Medulla oblongata (tissue), 1 donor: ENCODE measurements around the gene RPRD1A.
"Not testable (repeated sequence)": the region's sequence is repeated elsewhere in the genome, so short reads cannot be mapped to it uniquely, and the experiment has no call there.

ENCODE experiments used
- DNase-seq: peaks from one replicate; pipeline ENCODE4 v3.0.0-alpha.2; 2015; ENCODE audit errors: extremely low spot score

Gene RPRD1A

DNA sequence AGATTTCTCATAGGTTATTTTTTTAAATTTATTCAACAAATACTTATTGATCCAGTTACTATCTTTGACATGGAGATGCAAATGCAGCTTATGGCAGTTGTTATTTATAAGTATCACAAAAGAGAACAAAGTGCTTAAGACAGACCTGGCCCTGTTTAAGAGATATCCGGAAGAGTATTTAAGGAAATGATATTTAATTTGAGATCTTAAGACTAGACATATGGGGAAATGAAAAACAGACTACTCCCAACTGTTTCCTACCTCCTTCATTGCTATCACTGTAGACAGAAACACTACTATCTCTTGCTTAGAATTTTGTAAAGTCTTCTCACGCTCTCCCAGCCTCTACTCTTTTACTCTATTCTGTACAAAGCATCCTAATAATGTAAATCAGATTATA lies 36.0 kb downstream of the RPRD1A start:
- no peak for DNase-seq

DNA sequence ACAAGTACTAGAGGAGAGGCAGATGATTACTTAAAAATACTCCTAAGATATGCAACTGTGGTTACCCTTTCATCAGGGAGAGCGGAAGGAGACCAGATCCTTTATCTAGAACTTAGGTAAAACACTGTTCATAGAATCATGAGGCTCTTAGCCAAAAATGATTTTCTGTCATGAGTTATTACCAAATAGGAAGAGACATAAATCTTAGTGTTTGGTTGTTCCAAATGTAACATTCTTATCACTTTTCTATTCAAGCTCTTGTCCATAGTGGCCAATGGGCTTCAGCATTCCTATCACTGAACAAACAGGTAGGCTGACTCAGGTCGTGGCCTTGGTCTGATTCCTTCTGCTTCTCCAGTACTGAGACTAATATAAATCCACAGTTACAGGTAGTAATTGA lies 38.5 kb downstream of the RPRD1A start:
- no peak for DNase-seq

DNA sequence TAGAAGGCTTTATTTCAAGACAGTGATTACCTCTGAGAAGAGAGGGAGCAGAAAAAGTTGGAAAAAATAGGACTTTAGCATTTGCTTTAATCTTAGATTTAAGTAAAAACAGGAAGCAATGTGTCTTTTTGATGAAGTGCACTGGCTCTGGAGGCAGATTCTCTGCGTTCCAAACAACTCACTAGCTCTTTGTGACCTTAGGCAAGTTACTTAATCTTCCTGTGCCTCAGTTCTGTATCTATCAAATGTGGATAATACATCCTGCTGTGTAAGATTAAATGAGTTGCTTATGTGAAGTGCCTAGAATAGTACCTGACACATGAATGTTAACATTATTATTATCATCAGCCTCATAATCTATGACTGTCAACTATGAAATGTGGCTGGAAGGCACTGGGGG lies 42.3 kb downstream of the RPRD1A start:
- no peak for DNase-seq

DNA sequence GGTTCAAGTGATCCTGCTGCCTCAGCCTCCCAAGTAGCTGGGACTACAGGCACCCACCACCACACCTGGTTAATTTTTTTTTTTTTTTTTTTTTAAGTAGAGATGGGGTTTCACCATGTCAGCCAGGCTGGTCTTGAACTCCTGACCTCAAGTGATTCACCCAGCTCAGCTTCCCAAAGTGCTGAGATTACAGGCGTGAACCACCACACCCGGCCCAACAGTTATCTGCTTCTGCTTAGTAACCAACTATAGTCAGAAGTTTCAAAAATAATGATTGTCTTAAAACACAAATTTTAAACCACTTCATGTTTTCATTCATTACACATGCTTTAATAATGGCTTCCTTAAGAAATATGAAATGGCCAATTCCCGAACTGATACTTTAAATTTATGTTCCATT lies 43.1 kb downstream of the RPRD1A start:
- DNase-seq, result not testable (repeated sequence)

DNA sequence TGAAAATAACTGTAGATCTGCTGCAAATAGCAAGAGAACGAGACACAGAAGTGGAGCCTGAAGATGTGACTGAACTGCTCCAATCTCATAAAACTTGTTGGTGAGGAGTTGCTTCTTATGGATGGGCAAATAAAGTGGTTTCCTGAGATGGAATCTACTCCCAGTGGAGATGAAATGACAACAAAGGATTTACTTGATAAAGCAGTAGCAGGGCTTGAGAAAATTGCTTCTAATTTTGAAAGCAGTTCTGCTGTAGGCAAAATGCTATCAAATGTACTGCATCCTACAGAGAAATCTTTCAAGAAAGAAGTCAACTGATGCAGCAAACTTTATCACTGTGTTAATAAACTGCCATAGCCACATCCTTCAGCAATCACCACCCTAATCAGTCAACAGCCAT lies 44.0 kb downstream of the RPRD1A start:
- DNase-seq, result no peak

DNA sequence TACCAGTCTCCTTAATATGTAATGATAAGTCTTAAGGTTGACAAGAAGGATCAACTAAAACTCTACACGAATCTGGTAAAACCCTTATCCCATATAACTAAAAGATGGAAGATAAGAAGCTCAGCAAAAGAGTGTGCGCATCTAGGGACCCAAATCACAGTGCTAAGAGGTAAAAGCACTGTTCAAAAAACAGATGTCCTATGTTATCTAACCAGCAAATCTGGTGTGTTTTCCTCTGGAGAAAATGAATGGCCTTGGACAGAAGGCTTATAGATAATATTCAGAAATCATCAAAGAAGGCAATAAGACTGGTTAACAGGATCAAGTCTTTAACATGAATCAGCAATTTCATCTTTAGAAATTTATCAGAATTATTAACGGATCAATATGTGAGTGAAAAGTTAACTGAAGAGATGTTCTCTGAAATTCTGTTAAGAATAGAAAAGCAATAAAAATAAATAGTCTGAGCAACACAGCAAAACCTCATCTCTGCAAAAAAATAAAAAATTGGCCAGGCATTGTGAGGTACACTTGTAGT lies 47.1 kb downstream of the RPRD1A start:
- no peak for DNase-seq

DNA sequence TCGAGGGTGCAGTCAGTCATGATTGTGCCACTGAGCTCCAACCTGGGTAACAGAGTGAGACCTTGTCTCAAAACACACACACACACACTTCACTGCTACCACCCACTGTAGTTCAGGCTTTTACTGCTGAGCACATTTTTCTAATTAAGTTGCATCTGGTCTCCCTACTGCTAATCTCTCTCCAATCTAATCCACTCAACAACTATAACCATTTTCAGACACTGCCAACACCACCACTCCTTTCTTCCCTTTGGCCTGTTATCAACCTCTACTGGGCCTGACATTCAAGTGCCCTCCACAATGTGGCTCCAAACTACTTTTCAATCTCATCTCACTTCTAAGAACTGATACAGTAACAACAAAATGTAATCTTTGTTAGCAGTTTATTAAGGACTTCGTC lies 50.1 kb downstream of the RPRD1A start:
- no peak for DNase-seq

DNA sequence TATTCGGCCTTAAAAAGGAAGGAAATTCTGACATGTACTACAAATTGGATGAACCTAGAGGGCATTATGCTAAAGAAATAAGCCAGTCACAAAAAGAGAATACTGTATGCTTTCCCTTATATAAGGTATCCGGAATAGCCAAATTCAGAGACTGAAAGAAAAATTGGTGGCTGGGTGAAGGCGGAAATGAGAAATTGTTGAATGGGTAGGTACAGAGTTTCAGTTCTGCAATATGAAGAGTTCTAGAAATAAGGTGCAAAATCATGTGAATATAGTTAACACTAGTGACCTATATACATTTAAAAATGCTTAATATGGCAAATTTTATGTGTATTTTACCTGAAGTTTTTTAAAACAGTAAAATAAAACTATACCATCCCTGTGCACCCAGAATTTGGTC lies 51.7 kb downstream of the RPRD1A start:
- DNase-seq, result no peak

DNA sequence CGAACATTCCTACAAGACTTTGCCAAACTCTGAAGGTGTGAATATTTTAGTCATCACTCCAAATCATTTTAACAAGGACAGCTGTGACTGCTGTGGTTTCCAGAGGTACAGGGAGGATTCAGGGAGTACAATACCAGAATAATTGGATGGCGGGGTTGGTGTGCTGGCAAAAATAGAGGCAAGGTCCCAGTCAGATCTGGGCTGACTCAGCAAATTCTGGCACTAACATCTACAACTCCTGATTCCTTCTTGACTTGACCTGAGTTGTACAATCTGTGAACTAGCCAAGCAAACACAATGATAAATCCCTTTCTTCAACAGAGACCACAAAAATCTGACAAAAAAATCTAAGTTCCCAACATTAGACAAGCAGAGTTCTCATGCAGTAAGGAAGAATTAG lies 54.5 kb downstream of the RPRD1A start:
- no peak for DNase-seq

DNA sequence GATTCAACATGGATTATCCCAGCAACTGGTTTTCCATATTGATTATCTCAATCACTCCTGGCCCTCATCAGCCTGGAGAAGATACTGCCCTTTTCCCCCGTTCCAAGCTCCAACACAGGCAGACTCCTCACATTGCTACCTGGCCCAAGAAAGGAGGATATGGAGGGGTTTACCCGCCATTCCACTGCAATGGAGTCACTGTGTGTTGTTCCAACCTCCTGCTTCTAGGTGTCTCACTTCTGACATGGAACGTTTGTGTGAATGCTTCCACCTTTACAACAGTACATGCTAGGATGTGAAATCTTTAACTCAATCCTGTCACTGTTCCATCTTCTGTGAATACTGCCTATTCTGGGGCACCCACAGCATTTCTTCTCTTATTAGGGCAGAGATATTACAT lies 58.1 kb downstream of the RPRD1A start:
- DNase-seq, result no peak

DNA sequence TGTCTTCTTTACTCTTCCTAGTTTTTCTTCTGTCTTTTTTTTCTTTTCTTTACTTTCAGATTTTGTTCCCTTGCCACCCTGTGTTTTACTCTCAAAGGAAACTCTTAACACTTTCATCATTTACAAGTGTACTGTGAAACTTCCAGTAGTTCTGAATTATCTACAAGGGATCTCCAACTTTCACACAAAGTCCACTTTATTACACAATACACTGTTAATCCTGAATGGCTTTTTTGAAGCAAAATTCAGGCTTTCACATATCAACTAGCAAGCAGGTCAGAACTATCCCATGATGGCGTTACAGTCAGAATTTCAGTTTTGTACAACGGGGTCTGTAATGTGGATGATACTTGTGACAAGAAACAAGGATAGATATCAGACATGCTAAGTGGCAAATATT lies 60.4 kb downstream of the RPRD1A start:
- no peak for DNase-seq

DNA sequence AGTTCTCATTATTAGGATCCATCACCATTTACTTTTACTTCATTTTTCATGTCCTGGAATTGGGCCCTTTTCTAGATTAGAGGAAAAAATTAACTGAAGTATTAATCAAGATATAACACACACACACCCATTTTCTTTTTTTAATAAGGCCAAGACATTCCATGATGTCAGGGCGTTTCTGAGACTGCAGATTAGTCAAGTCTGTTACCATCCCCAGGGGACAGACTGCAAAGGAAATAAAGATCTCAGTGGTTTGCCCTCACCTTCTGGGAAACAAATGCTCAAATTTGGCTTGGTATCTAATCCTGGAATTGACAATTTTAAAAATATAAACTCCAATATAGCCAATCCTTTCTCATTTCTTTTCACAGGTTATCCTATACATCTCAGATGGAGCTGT lies 67.4 kb downstream of the RPRD1A start:
- no peak for DNase-seq

DNA sequence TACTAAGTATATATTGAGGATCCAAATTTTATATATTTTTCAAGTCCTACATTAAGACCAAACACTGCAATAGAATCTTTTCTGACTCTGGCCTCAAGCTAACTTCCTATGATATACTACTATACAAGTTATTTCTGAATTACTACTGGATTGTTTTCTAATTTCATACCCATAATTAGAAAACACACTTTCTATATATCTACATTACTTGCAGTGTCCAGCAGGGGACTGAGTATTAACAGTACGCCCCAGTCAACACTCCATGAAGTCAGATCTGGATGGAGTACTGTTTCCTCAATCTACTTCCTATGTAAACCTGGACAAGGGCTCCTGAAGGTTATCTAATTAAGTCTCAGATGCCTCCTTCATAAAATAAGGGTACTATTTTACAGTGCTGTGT lies 68.4 kb downstream of the RPRD1A start:
- DNase-seq, result no peak

DNA sequence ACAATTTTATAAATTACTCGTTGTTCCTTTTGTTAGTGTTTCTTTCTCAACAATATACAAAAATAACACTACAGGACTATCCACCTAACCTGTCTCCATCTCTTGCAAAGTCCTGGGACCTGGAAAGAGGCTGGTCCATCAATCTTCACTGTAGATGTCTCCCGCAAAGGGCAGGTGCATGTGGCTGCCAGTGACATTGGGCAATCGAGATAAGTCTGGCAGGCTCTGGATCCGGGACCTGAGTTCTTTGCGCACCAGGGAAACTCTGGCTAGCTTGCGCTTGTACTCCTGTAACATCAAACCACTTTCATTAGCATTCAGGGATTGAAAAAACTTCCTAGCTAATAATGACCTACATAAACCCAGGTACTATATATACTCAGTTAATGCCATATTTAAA lies 74.3 kb downstream of the RPRD1A start:
- DNase-seq, result no peak

DNA sequence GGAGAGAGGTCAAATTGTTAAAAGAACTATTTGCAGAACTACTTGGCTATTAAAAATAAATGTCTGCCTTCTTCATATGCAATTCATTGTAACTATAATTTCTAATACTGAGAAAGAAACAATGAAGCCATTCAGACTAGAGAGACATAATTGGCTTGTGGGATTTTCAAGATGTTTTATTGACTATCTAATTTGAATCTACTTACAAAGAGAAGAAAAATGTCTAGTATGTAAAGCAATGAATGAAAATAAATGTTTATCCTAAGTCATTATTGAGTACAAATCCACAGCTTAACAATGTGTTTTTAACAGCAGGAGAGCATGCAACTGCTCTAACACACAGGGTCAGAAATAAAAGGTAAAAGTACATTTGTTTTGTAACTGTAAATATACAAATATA lies 75.7 kb downstream of the RPRD1A start:
- no peak for DNase-seq

DNA sequence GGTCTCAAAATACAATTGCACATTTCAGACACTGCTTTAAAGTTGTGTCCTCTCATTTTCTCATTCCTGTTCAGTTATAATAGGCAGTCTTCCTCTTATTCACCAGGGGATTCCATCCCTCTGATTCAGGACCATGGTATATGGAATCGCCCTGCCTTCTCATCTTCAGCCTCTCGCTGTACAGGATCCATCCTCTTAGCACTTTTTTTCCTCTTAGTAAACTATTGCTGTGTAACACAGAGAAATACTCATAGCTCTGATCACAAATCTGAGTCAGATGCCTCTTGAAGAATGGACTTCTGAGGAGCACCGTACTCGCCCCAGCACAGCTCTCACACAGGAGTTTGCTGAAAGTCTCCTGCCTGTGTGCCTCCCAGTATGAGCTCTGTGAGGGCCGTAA lies 83.5 kb downstream of the RPRD1A start:
- no peak for DNase-seq

DNA sequence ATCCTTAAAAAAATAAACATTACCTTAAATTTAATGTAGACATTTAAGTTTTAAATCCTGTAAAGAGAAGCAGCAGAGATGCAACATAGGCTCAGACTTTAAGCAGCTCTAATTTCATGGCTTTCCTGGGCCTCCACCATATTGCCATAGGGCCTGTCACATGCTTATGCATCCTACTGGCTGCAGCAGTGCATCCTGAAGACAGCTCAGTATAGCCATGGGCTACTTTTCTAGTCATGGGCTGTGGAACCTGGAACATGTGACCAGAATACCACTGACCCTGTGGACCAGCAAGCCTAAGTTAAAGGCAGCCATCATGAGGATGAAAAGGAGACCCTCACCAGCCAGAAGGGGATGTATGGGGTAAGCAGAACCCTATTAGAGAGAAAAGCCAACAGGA lies 84.2 kb downstream of the RPRD1A start:
- DNase-seq, result no peak

DNA sequence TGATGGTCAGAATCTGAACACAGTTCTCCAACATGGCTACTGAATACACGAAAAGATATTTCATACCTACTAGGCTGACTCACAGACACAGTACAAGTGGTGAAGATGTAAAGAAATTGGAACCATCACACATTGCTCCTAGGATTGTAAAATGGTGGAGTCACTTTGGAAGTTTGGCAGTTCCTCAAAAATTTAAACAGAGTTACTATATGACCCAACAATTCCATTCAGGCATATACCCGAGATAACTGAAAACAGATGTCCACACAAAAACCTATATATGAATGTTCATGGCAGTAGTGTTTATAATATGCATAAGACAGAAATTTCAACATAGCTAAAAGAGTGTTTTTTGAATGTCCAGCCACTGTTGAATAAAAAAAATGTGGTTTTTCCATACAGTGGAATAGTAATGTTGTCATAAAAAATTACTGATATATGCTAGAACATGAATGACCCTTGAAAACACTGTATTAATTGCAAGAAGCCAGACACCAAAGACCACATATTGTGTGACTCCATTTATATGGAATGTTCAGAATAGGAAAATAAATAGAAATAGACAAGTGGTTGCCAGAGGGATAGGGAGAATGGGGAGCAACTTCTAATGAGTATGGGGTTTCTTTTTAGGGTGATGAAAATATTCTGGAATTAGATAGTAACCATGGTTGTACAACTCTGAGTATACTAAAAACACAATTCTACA lies 84.8 kb downstream of the RPRD1A start:
- no peak for DNase-seq

DNA sequence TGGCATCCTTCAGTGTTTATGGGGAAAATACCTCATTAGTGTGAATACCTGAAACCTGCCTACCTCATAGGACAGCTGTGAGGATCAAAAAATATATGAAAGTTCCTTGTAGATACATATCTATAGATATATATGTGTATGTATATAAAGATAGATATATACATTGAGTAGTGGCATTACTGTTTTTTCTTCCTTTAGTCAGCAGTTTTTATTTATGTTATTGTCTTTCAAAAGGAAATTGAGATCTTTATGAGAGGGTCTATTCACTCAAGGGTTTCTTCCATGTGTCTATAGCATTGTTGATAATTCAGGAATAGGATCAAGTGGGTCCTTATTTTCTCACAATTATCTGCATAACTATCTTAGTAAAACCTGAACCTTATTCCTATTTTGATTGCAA lies 88.2 kb downstream of the RPRD1A start:
- DNase-seq, result no peak

DNA sequence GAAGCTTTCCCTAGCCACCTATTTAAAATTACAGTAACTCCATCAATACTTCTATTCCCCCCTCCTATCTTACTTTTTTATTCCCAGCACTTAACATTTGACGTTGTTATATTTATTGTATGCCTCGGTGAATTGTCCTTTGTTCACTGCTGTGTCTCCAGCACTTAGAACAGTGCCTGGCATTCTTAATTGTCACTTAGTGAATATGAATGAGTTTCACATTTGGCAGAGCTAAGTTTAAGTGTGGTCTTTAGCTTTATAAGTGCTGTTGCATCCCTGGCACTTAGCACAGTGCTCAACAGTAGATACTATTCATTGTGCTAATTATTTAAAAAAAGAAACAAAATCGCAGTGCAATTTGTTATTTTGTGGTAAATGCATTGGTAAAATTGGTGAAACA lies 93.2 kb downstream of the RPRD1A start:
- peak; percentile 47 for DNase-seq

DNA sequence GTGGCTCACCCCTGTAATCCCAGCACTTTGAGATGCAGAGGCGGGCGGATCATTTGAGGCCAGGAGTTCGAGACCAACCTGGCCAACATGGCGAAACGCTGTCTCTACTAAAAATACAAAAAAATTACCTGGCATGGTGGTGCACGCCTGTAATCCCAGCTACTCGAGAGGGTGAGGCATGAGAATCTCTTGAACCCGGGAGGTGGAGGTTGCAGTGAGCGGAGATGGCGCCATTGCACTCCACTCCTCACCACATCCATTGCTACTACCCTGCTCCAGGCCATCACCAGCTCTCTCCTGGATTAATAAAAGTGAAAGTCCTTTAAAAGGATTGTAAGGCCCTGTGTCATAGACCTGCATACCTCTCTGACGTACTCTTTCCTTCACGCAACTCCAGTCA lies 93.7 kb downstream of the RPRD1A start:
- no peak for DNase-seq

DNA sequence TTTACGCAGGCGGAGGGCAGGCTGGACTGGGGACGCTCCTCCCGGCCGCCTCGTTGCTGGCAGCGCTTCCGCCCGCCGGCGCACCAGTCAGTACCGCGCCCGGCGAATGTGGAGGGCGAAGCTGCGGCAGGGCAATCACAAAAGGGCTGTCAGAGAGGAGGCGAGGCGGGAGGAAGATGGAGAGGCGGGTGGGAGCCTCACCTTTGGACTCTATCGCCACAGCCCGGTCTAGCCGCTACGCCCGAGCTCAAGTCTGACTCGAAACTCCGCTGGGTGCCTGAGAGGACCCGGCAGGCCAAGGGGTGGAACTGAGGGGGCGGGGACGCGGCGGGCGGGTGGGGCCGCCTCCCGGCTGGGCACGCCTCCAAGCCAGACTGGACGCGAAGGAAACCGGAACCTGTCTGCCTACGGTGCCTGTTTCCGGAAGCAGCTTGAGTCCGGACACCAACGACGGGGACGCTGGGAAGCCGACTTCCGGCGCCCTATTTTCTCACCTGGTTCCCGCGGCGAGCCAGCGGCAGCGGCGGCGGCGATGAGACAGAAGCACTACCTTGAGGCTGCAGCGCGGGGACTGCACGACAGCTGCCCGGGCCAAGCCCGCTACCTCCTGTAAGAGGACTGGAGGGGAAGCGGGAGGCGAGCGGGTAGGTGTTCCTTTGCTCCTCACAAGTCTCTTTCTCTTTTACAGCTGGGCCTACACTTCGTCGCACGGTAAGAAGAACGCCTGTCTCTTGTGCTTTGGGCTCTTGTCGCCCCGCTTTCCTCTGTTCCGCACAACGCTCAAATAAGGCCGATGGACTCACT lies 95.0 kb downstream of the RPRD1A start, which contains the start of gene RMP24:
Gene RMP24, plus strand, starts transcription at position 483 of the 804 bp plus-strand sequence.
- peak; percentile 97 for DNase-seq

DNA sequence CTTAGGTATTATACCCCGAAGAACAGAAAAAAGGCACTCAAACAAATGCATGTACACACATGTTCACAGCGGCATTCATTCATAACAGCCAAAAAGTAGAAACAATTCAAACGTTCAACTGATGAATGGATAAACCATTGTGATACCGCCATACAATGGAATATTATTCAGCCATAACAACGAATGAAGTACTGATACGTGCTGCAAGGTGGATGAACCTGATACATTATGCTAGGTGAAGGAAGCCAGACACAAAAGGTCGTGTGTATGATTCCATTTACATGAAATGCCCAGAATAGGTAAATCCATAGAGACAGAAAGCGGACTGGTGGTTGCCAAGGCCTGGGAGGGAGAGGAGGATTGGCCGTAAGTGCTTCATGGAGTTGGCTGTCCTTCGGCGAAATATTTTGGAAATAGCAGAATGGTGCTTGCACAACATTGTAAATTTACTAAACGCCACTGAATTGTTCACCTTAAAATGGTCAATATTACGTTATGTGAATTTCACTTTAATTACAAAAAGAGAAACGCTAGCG lies 95.6 kb downstream of the RPRD1A start:
- DNase-seq, result peak; percentile 35
